Measurements from ENCODE around the gene RNF5. TPM values are rescaled to one million over a fixed set of nuclear protein-coding genes. Genes with fewer than 3 reads are reported as not detected.

The RNF5 gene
- total RNA-seq, 4 donors from 2014 or later, result 46.5 to 68.0 (median 52.8) TPM

- TF ChIP-seq, protein P1, sequence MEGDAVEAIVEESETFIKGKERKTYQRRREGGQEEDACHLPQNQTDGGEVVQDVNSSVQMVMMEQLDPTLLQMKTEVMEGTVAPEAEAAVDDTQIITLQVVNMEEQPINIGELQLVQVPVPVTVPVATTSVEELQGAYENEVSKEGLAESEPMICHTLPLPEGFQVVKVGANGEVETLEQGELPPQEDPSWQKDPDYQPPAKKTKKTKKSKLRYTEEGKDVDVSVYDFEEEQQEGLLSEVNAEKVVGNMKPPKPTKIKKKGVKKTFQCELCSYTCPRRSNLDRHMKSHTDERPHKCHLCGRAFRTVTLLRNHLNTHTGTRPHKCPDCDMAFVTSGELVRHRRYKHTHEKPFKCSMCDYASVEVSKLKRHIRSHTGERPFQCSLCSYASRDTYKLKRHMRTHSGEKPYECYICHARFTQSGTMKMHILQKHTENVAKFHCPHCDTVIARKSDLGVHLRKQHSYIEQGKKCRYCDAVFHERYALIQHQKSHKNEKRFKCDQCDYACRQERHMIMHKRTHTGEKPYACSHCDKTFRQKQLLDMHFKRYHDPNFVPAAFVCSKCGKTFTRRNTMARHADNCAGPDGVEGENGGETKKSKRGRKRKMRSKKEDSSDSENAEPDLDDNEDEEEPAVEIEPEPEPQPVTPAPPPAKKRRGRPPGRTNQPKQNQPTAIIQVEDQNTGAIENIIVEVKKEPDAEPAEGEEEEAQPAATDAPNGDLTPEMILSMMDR (IDR thresholded peaks at IDR 0.05; ENCODE audit: low read depth), result no peak
Observed at GRCh38 chr6:32195652-32195901, 17.4 kb downstream of the RNF5 start.

GRCh38 chr6:32195902-32196681 is 17.9 kb downstream of the RNF5 start:
- TF ChIP-seq, protein P1 (IDR thresholded peaks at IDR 0.05; ENCODE audit: low read depth), result no peak

DNA sequence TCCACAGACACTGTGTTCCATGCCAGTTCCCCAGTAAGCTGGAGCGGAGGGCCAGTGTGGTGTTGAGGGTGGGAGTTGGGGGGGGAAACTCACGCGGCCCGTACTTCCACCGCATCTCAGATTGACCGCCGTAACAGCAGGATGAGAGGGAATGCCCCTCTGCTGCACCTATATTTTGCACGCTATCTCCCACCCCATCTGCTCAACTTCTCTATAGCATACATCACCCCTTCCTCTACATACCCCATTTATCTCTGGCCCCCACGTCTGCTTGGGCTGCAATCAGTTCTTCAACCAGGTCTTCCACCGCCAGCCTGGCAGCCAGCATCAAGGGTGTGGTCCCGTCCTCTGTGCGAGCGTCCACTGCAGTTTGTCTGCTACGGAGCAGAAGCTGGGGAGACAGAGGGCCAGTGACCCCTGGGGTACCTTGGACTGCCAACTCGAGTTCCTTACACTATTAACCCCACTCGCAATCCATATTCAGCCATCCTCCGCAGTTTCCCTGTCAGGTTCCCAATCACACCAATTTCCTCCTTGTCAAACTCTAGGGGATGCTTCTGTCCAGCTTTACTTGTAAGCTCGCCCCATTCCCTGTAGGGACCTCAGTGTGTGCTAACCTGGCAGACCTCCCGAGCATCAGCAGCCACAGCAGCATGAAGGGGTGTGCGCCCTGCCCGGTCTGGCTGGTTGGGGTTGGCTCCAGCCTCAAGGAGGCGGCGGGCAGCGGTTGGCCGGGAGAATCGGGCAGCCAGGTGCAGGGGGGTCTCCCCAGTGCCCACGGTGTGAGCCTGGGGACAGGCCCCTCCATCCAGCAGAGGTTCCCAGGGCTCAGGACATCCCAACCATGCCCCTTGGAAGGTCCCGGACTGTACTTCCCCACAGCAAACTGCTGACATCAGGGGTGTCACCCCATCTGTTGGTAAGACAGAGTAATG is 18.7 kb downstream of the RNF5 start:
- TF ChIP-seq, protein P1 (IDR thresholded peaks at IDR 0.05; ENCODE audit: low read depth), result no peak

DNA sequence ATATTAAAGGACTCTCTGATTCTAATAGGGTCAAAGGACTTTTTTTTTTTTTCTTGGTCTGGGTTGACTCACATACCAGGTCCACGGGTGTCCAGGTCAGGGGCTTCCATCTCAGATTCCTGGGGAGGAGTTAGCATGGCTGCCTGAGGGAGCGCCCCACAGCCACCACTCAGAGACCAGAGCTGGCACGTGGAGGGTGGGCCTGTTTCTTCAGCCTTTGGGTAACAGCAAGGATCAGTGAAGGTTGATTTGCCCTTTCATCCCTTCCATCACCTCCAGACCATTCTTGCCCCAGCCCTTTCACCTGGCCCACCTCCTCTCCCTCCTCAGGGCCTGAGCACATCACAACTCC is 20.1 kb downstream of the RNF5 start:
- TF ChIP-seq, protein P1 (IDR thresholded peaks at IDR 0.05; ENCODE audit: low read depth), result no peak

DNA sequence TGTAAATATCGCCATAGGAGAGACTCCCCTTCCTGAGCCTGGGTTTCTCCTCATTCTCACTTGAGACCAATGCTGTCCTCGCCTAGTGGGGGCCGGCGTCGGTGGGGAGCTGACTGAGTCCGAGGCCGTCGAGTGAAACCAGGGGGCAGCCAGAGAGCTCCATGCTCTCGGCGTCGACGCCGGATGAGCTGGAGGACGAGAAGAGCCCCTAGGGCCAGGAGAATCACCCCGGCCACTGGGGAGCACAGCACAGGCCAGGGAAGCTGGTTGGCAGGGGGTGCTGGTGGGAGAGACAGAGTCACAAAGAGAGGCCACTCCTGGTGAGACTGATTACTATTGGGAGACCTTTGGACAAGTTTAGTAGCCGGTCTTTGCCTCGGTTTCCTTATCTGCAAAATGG is 20.7 kb downstream of the RNF5 start:
- TF ChIP-seq, protein P1 (IDR thresholded peaks at IDR 0.05; ENCODE audit: low read depth), result no peak

DNA sequence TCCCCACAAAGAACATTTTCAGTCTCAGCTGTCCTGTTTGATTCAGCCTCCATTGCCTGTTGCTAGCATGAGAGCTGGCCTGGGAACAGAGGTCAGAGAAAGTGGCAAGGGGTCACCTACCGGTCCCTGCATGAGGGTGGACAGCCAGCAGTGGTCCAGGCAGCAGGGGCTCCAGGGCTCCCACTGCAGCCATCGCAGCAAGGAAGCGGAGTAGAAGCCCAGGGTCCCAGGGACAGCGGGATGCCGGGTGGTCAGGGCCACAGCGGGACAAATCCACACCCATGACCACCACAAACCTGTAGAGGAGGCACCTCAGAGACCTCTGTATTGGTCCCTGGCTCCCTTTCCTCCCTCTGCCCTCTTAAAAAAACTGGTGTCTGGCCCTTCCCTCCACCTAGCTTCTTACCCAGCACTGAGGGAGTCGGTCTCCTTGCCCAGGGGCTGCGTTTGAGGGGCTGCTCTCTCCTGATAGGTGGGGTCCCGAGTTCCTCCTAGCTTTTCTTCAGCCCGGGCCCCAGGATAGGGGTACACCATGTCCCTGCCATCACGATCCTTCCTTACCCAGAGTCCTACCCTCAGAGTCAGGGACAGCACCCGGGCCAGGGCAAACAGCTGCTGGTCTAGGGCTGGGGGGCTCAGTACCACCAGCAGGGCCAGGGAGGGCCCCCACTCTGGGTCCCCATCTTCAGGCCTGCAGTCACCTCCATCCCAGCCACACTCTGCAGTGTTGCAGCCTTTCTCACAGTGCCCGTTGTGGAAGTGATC is 22.7 kb downstream of the RNF5 start:
- TF ChIP-seq, protein P1 (IDR thresholded peaks at IDR 0.05; ENCODE audit: low read depth), result no peak

DNA sequence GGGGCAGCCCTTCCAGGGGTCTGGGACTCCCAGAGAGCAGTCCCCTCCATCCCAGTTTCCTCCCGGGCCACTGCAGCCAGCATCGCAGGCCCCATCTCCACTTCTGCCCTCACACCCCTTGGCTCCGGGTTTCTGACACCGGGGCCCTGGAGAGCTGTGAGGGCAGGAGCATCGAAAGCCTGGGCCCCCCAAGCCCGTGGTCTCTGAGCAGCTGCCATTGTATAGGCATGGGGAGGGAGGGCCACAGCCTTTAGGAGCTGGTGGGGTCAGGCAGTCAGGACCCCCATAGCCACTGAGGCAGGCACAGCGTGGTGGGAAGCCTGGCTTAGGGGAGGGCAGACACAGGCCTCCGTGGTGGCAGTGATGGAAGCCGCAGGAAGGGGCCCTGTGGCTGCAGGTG is 24.0 kb downstream of the RNF5 start:
- TF ChIP-seq, protein P1 (IDR thresholded peaks at IDR 0.05; ENCODE audit: low read depth), result no peak
